ENCODE results near the gene DGLUCY.
"Not testable (repeated sequence)": the region's sequence is repeated elsewhere in the genome, so short reads cannot be mapped to it uniquely, and the experiment has no call there.

Gene DGLUCY

DNA sequence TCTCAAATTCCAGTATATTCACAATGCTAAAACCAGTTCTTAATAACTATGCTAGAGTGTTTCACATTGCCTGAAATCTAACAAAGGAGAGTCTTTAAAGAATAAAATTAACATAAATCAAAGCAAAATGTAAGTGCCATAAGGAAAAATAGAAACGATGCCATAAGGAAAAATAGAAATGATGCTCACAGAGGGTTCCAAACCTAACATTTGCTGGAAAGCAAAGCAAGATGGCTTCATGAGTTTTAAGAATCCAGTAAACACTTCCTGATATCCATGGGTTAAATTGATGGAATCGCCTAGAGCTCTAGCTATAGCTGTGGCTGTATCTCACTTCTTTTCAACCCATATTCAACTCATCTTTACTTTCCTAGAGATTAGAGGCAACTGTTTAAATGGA, 66.7 kb downstream of the DGLUCY start:
- H3K4me3 ChIP-seq (ENCODE audit: low read length): no peak overlapping the region
- DNase-seq (ENCODE audit: low read depth): no peak
- TF ChIP-seq, protein P1, sequence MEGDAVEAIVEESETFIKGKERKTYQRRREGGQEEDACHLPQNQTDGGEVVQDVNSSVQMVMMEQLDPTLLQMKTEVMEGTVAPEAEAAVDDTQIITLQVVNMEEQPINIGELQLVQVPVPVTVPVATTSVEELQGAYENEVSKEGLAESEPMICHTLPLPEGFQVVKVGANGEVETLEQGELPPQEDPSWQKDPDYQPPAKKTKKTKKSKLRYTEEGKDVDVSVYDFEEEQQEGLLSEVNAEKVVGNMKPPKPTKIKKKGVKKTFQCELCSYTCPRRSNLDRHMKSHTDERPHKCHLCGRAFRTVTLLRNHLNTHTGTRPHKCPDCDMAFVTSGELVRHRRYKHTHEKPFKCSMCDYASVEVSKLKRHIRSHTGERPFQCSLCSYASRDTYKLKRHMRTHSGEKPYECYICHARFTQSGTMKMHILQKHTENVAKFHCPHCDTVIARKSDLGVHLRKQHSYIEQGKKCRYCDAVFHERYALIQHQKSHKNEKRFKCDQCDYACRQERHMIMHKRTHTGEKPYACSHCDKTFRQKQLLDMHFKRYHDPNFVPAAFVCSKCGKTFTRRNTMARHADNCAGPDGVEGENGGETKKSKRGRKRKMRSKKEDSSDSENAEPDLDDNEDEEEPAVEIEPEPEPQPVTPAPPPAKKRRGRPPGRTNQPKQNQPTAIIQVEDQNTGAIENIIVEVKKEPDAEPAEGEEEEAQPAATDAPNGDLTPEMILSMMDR (IDR thresholded peaks at IDR 0.05; ENCODE audit: insufficient read depth, low read depth, low read length, missing control alignments): no peak

DNA sequence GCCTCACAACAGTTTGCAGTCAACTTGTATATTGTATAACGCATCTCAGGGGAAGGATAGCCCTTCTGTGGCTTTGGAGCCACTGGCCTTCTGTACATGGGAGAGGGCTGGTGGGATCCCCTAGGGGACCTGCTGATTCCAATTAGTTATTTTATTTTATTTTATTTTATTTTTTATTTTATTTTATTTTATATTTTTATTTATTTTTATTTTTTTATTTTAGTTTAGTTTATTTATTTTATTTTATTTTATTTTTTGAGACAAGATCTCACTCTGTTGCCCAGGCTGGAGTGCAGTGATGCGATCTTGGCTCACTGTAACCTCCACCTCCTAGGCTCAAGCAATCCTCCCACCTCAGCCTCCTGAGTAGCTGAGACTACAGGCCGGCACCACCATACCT, 68.9 kb downstream of the DGLUCY start:
- not testable (repeated sequence) for DNase-seq (ENCODE audit: low read depth); H3K4me3 ChIP-seq (ENCODE audit: low read length)

- no peak overlapping the region for H3K4me3 ChIP-seq (ENCODE audit: low read length)
- no peak for DNase-seq (ENCODE audit: low read depth)
- TF ChIP-seq, protein P1 (IDR thresholded peaks at IDR 0.05; ENCODE audit: insufficient read depth, low read depth, low read length, missing control alignments): no peak
Observed at GRCh38 chr14:91184559-91184958, 70.7 kb downstream of the DGLUCY start.

DNA sequence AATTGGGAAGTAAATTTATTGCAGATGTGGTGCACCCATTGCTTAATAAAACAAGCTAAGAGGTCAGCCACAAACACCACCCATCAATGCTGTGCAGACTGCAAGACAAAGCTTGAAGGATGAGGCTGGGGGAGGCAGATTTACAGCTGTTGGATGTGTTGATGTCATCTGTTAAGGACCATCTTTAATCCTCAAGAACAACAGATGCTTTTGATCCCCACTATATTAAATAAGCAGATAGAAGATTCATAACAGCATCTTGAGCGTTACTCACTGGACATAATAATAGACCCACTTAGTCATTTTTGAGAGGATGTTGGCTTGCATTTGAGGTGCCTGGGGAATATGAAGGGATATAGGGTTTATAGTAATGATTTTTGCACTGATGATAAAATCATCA, 71.8 kb downstream of the DGLUCY start:
- no peak overlapping the region for H3K4me3 ChIP-seq (ENCODE audit: low read length)
- no peak for DNase-seq (ENCODE audit: low read depth)
- TF ChIP-seq, protein P1 (IDR thresholded peaks at IDR 0.05; ENCODE audit: insufficient read depth, low read depth, low read length, missing control alignments): no peak

DNA sequence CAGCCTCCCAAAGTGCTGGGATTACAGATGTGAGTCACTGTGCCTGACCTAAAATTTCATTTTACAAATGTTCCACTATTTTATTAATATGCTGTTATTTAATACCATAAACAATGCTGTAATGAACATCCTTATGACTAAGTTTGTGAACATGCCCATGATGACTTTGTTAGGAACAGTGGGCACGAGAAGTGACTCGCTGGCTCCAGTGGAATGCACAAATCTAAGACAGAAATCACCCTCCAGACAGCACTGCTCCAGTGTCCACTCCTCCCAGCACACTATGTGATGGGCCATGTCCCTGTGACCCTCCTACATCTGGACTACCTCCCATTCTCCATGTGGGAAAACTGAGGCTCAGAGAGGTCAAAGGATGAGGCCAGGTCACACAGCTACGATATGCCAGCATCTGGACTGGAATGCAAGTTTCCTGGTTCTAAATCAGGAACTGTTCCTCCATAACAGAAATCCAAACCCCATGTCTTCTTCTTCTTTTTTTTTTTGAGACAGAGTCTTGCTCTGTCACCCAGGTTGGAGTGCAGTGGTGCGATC, 72.7 kb downstream of the DGLUCY start:
- H3K4me3 ChIP-seq (ENCODE audit: low read length): no peak overlapping the region
- TF ChIP-seq, protein P1 (IDR thresholded peaks at IDR 0.05; ENCODE audit: insufficient read depth, low read depth, low read length, missing control alignments): no peak
- DNase-seq (ENCODE audit: low read depth): peak; percentile 42

DNA sequence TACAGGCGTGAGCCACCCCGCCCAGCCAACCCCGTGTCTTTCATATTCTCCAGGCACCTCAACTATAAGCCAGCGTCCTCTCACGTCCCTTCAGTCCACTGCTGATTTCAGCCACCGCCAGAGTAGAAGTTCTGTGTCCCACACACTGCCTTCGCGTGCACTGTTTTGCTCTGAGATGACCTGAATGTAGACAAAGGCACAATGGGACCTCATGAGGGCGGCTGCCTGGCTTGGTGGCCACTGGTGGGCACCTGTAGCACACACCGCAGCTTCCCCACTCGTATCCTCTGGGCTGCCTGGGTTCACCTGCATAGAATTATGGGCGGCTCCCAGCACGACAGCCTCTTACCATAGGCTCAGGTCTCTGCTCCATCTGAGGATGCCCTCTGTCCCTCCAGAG, 73.4 kb downstream of the DGLUCY start:
- H3K4me3 ChIP-seq (ENCODE audit: low read length): no peak overlapping the region
- TF ChIP-seq, protein P1 (IDR thresholded peaks at IDR 0.05; ENCODE audit: insufficient read depth, low read depth, low read length, missing control alignments): no peak
- no peak for DNase-seq (ENCODE audit: low read depth)

- no peak overlapping the region for H3K4me3 ChIP-seq (ENCODE audit: low read length)
- no peak for DNase-seq (ENCODE audit: low read depth)
- TF ChIP-seq, protein P1 (IDR thresholded peaks at IDR 0.05; ENCODE audit: insufficient read depth, low read depth, low read length, missing control alignments): no peak
Observed at GRCh38 chr14:91190853-91191252, 77.0 kb downstream of the DGLUCY start.

Measured in epithelial cell of esophagus (primary cell).